SK-N-SH (cell line): ENCODE measurements around the gene CD200R1. TPM values are rescaled to one million over a fixed set of nuclear protein-coding genes. Genes with fewer than 3 reads are reported as not detected.

Experiments used
- CTCF ChIA-PET: fragments of 300-600, 350-600 bp; formaldehyde crosslinking; extraction: SDS; loops from one replicate; lab custom pipeline; 2021; lab: Yijun Ruan, JAX
- POLR2A ChIA-PET: fragments of 350-600 bp; sonication (Branson Sonifier 250); formaldehyde crosslinking; extraction: SDS; loops from one replicate; lab custom pipeline; 2020; ENCODE audit warnings: antibody characterized with exemption, inconsistent platforms; lab: Yijun Ruan, JAX
- DNase-seq: peaks from one replicate; pipeline ENCODE4 v3.0.0; 2012
- H2AFZ ChIP-seq: fragments of 200-600 bp; sonication (generic); 2 replicates; pipeline ENCODE4 v1.8.1; 2016; ENCODE audit warnings: antibody characterized with exemption, mild to moderate bottlenecking, low read depth
- H3F3A ChIP-seq: fragments of 200-600 bp; sonication (generic); replicated peaks from 2 replicates; pipeline ENCODE3; 2016; ENCODE audit warnings: antibody characterized with exemption, mild to moderate bottlenecking; ENCODE audit not compliant: insufficient read depth
- H3K27ac ChIP-seq, 2 experiments: fragments of 200-500 bp in 1 of 2; fragments of 200-600 bp in 1 of 2; sonication (Bioruptor generic) in 1 of 2; sonication (generic), shearing (Covaris generic) in 1 of 2; 2 replicates each; pipeline versions ENCODE4 v1.5.1 to v1.6.1; 2014 to 2016; ENCODE audit warnings: low read depth in 2 of 2, inconsistent platforms in 1 of 2, low read length in 1 of 2, mild to moderate bottlenecking in 1 of 2, mixed read lengths in 1 of 2
- H3K27me3 ChIP-seq: fragments of 200-600 bp; sonication (generic), shearing (Covaris generic); 2 replicates; pipeline ENCODE4 v1.6.1; 2016; ENCODE audit warnings: mixed run types; ENCODE audit not compliant: insufficient read depth
- H3K36me3 ChIP-seq, 2 experiments: fragments of 200-500 bp in 1 of 2; fragments of 200-600 bp in 1 of 2; sonication (Bioruptor generic) in 1 of 2; sonication (generic) in 1 of 2; replicated peaks in 1 of 2; 2 replicates each; pipeline versions ENCODE3 to v1.5.1; 2014 to 2016; ENCODE audit warnings: low read length in 1 of 2, mild to moderate bottlenecking in 1 of 2; ENCODE audit not compliant: insufficient read depth in 2 of 2, control insufficient read depth in 1 of 2
- H3K4me1 ChIP-seq, 2 experiments: fragments of 200-500 bp in 1 of 2; fragments of 200-600 bp in 1 of 2; sonication (Bioruptor generic) in 1 of 2; sonication (generic), shearing (Covaris generic) in 1 of 2; 2 replicates each; pipeline versions ENCODE4 v1.5.1 to v1.6.1; 2014 to 2016; ENCODE audit warnings: low read depth in 1 of 2, low read length in 1 of 2, mixed run types in 1 of 2; ENCODE audit not compliant: insufficient read depth in 2 of 2, control insufficient read depth in 1 of 2
- H3K4me2 ChIP-seq: fragments of 200-600 bp; sonication (generic), shearing (Covaris generic); 2 replicates; pipeline ENCODE4 v1.6.1; 2017; ENCODE audit warnings: mixed run types
- H3K4me3 ChIP-seq, 2 experiments: fragments of 200-500 bp in 1 of 2; fragments of 200-600 bp in 1 of 2; sonication (Bioruptor generic) in 1 of 2; sonication (generic), shearing (Covaris generic) in 1 of 2; 2 replicates each; pipeline versions ENCODE4 v1.5.1 to v1.8.1; 2014 to 2016; ENCODE audit warnings: low read depth in 2 of 2, inconsistent platforms in 1 of 2, low read length in 1 of 2, mild to moderate bottlenecking in 1 of 2, mixed read lengths in 1 of 2, moderate library complexity in 1 of 2
- H3K79me2 ChIP-seq: fragments of 200-600 bp; sonication (generic); 2 replicates; pipeline ENCODE4 v1.8.1; 2017; ENCODE audit warnings: mild to moderate bottlenecking; ENCODE audit not compliant: insufficient read depth
- H3K9ac ChIP-seq: fragments of 200-600 bp; sonication (generic); 2 replicates; pipeline ENCODE4 v1.6.1; 2017; ENCODE audit warnings: mixed run types
- H3K9me2 ChIP-seq: fragments of 200-600 bp; sonication (generic); 2 replicates; pipeline ENCODE4 v1.6.1; 2017; ENCODE audit warnings: mixed run types
- H3K9me3 ChIP-seq: fragments of 200-600 bp; sonication (generic); 2 replicates; pipeline ENCODE4 v1.6.1; 2017; ENCODE audit warnings: mixed run types, mild to moderate bottlenecking, moderate library complexity
- H4K20me1 ChIP-seq: fragments of 200-600 bp; sonication (generic); 2 replicates; pipeline ENCODE4 v1.6.1; 2017; ENCODE audit warnings: mild to moderate bottlenecking, mixed run types; ENCODE audit not compliant: insufficient read depth
- FOSL2 ChIP-seq: IDR thresholded peaks from 2 replicates; pipeline ENCODE4 v1.4.0; 2012; ENCODE audit warnings: low read depth, mild to moderate bottlenecking, moderate library complexity, borderline replicate concordance
- FOXM1 ChIP-seq: IDR thresholded peaks from 2 replicates; pipeline ENCODE4 v1.4.0; 2012; ENCODE audit warnings: low read depth, mild to moderate bottlenecking
- GABPA ChIP-seq: IDR thresholded peaks from 2 replicates; pipeline ENCODE4 v1.4.0; 2012; ENCODE audit warnings: low read depth, mild to moderate bottlenecking
- GATA2 ChIP-seq: sonication (generic); formaldehyde crosslinking; IDR thresholded peaks from 2 replicates; pipeline ENCODE4 v1.5.0; 2020; ENCODE audit warnings: mild to moderate bottlenecking, missing genetic modification reagents
- POLR2AphosphoS5 ChIP-seq: IDR thresholded peaks from 2 replicates; pipeline ENCODE4 v1.6.1; 2012; ENCODE audit warnings: low read depth, low read length
- RAD21 ChIP-seq: IDR thresholded peaks from 2 replicates; pipeline ENCODE4 v1.6.1; 2012; ENCODE audit warnings: mild to moderate bottlenecking, low read length
- RXRA ChIP-seq: IDR thresholded peaks from 2 replicates; pipeline ENCODE4 v1.4.0; 2012; ENCODE audit warnings: low read depth, mild to moderate bottlenecking, borderline replicate concordance
- SIN3A ChIP-seq: IDR thresholded peaks from 2 replicates; pipeline ENCODE4 v1.6.1; 2012; ENCODE audit warnings: low read depth, mild to moderate bottlenecking, low read length, moderate library complexity, borderline replicate concordance
- WGBS: methylation state at CpG from one replicate; pipeline ENCODE4 v1.1.6; 2017; ENCODE audit warnings: low lambda C conversion rate; 5-methylcytosine and 5-hydroxymethylcytosine counted together
- polyA plus RNA-seq, 3 experiments: library from polyadenylated mRNA; depleted of rRNA; stranded (reverse); fragments of >200 nt; gene quantifications; 2 replicates each; pipeline ENCODE4 v1.2.3, GENCODE V29; 2012
- TF ChIP-seq, protein P1 (sequence below): fragments of 150-350 bp; IDR thresholded peaks from 2 replicates; pipeline ENCODE4 v1.6.1; 2016; ENCODE audit warnings: mild to moderate bottlenecking, low read depth, low read length
- TF ChIP-seq, protein P2 (sequence below): IDR thresholded peaks from 2 replicates; pipeline ENCODE4 v1.4.0; 2012; ENCODE audit warnings: low read depth, borderline replicate concordance
- TF ChIP-seq, protein P3 (sequence below): IDR thresholded peaks from 2 replicates; pipeline ENCODE4; 2012
- TF ChIP-seq, protein P4 (sequence below): fragments of 200-600 bp; sonication (generic); IDR thresholded peaks from 2 replicates; pipeline ENCODE4 v1.6.1; 2017; ENCODE audit warnings: antibody characterized with exemption, mild to moderate bottlenecking, moderate library complexity

CD200R1 gene
- polyA plus RNA-seq, 1 of the 3 experiments (the other 2 are of a cell fraction), result 0.02 TPM

DNA sequence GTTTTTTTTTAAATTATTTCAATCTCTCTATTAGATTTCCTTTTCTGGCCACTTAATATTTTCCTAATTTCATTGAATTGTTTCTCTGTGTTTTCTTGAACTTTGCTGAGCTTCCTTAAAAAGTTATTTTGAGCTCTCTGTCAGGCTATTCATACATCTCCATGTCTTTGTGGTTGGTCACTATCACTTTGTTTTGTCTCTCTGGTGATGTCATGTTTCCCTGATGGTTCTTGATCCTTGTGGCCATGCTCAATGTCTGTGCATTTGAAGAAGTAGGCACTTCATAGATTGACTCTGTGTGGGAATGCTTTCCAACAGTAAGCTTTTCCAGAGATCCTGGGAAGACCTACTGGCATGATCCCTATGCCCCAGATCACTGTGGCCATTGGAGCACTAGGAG is 18.6 kb downstream of the CD200R1 start (continued):
- TF ChIP-seq, protein P1, sequence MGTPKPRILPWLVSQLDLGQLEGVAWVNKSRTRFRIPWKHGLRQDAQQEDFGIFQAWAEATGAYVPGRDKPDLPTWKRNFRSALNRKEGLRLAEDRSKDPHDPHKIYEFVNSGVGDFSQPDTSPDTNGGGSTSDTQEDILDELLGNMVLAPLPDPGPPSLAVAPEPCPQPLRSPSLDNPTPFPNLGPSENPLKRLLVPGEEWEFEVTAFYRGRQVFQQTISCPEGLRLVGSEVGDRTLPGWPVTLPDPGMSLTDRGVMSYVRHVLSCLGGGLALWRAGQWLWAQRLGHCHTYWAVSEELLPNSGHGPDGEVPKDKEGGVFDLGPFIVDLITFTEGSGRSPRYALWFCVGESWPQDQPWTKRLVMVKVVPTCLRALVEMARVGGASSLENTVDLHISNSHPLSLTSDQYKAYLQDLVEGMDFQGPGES, result no peak
- TF ChIP-seq, protein P2, sequence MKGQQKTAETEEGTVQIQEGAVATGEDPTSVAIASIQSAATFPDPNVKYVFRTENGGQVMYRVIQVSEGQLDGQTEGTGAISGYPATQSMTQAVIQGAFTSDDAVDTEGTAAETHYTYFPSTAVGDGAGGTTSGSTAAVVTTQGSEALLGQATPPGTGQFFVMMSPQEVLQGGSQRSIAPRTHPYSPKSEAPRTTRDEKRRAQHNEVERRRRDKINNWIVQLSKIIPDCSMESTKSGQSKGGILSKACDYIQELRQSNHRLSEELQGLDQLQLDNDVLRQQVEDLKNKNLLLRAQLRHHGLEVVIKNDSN, result no peak
- no peak for TF ChIP-seq SIN3A

DNA sequence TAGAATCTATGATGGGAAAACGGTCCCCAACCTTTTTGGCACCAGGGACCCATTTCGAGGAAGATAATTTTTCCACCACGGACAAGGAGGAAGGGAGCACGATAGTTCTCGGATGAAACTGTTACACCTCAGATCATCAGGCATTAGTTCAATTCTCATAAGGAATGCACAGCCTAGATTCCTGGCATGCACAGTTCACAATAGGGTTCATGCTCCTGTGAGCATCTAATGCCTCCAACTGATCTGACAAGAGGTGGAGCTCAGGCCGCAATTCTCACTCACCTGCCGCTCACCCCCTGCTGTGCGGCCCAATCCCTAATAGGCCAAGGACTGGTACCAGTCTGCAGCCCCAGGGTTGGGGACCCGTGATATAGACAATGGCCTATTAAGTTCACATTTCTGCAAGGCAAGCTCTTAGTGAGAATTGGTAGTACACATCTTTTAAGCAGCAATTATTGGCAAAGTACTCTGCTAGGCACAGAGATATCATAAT is 26.5 kb downstream of the CD200R1 start:
- no peaks in the 10 kb centered on the region for H3K79me2 ChIP-seq
- H3K9me3 ChIP-seq, result no peaks in the 10 kb centered on the region
- H3K9ac ChIP-seq, result no peak overlapping the region
- no peak overlapping the region for H3K4me3 ChIP-seq
- DNase-seq, result no peak
- ChIA-PET CTCF (interaction anchor here (0.9 to 1.1 kb wide), 2 partner anchors 22 to 305 kb away, joined by 4 to 5 read pairs; no protein-coding TSS in a partner anchor), POLR2A (no interaction called here)
- no peaks in the 10 kb centered on the region for H3K27me3 ChIP-seq
- no peak overlapping the region for H3K27ac ChIP-seq
- no peaks in the 10 kb centered on the region for H3K9me2 ChIP-seq
- H3F3A ChIP-seq, result no peaks in the 10 kb centered on the region
- TF ChIP-seq GABPA (no peak), RAD21 (no peak), POLR2AphosphoS5 (no peak), FOSL2 (no peak), SIN3A (no peak)
- TF ChIP-seq, protein P3, sequence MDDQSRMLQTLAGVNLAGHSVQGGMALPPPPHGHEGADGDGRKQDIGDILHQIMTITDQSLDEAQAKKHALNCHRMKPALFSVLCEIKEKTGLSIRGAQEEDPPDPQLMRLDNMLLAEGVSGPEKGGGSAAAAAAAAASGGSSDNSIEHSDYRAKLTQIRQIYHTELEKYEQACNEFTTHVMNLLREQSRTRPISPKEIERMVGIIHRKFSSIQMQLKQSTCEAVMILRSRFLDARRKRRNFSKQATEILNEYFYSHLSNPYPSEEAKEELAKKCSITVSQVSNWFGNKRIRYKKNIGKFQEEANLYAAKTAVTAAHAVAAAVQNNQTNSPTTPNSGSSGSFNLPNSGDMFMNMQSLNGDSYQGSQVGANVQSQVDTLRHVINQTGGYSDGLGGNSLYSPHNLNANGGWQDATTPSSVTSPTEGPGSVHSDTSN, result no peak
- no peaks in the 10 kb centered on the region for H3K36me3 ChIP-seq
- no peak overlapping the region for H3K4me2 ChIP-seq
- no peaks in the 10 kb centered on the region for H3K4me1 ChIP-seq
- no peak overlapping the region for H2AFZ ChIP-seq
- WGBS, result 77% methylated on average over 9 of the region's 9 CpGs
- H4K20me1 ChIP-seq, result no peaks in the 10 kb centered on the region

DNA sequence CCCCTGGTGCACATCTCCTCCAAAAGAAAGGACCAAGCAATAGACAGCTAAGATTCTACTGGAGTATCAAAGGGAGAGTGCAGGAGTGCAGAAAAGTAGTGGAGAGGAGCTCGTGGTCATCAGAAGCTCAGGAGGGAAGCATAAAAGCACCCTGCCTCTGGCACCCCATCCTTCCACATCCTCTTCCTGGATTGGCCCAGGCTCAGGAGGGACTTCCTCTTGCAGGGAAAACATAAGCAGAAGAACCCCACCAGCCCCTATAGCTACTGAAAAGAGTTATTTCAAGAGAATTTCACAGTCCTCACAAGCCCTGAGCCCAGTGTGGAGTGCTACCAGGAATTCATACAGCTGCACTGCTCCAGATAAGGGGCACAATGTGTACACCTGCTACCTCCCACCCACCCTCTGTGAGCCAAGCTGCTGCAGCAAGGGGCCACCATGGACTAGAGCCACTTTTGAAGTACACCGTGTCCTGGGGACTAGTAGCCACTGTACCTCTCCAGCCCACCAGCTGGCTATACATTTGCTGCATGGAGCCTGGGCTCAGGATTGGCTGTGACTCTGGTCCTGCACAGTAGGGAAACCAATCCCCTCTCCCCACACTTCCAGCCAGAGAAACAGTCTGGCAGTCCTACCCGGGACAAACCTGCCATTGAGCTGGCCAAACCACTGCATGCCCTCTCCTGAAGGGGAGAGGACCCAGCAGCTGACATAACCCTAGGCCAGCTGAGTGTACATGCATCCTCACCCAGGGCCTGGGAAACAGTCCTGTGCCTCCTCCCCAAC is 43.0 kb downstream of the CD200R1 start:
- POLR2A ChIA-PET, result no interaction called here
- Histone ChIP-seq H3K9me3 (no peaks in the 10 kb centered on the region), H3K9ac (no peak overlapping the region), H3K4me2 (no peak overlapping the region), H2AFZ (no peak overlapping the region), H3K36me3 (no peaks in the 10 kb centered on the region), H3K4me1 (no peaks in the 10 kb centered on the region), H3F3A (no peaks in the 10 kb centered on the region), H3K27ac (no peak overlapping the region), H4K20me1 (no peaks in the 10 kb centered on the region), H3K9me2 (no peaks in the 10 kb centered on the region), H3K79me2 (no peaks in the 10 kb centered on the region), H3K27me3 (no peaks in the 10 kb centered on the region), H3K4me3 (no peak overlapping the region)
- DNase-seq, result no peak
- 7% methylated on average over 3 of the region's 3 CpGs for WGBS
- no peak for TF ChIP-seq RXRA
- TF ChIP-seq, protein P4, sequence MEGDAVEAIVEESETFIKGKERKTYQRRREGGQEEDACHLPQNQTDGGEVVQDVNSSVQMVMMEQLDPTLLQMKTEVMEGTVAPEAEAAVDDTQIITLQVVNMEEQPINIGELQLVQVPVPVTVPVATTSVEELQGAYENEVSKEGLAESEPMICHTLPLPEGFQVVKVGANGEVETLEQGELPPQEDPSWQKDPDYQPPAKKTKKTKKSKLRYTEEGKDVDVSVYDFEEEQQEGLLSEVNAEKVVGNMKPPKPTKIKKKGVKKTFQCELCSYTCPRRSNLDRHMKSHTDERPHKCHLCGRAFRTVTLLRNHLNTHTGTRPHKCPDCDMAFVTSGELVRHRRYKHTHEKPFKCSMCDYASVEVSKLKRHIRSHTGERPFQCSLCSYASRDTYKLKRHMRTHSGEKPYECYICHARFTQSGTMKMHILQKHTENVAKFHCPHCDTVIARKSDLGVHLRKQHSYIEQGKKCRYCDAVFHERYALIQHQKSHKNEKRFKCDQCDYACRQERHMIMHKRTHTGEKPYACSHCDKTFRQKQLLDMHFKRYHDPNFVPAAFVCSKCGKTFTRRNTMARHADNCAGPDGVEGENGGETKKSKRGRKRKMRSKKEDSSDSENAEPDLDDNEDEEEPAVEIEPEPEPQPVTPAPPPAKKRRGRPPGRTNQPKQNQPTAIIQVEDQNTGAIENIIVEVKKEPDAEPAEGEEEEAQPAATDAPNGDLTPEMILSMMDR, result no peak
- no peak for TF ChIP-seq FOSL2
- no peak for TF ChIP-seq SIN3A
- TF ChIP-seq GATA2, result no peak
- no peak for TF ChIP-seq FOXM1
- CTCF ChIA-PET, result no interaction called here
